ENCODE measurements around the gene TK2.
"Not testable (repeated sequence)": the region's sequence is repeated elsewhere in the genome, so short reads cannot be mapped to it uniquely, and the experiment has no call there.

The TK2 gene

GRCh38 chr16:66503612-66504011 is 46.3 kb downstream of the TK2 start:
- Histone ChIP-seq H3K9me3 (replicated peaks; ENCODE audit: insufficient read depth, low read length) (no peaks in the 10 kb centered on the region), H2AFZ (ENCODE audit: low read length) (no peak overlapping the region), H3K9ac (ENCODE audit: low read length) (no peak overlapping the region), H3F3A (ENCODE audit: insufficient read depth, low read length) (no peaks in the 10 kb centered on the region), H3K4me3 (ENCODE audit: low read length) (no peak overlapping the region), H4K20me1 (ENCODE audit: insufficient read depth, low read length) (no peaks in the 10 kb centered on the region), H3K27ac (ENCODE audit: low read length) (no peak overlapping the region), H3K27me3 (replicated peaks; ENCODE audit: insufficient read depth, low read length) (no peaks in the 10 kb centered on the region), H3K9me2 (replicated peaks; ENCODE audit: insufficient read depth, low read length) (no peaks in the 10 kb centered on the region), H3K4me1 (ENCODE audit: low read length) (no peaks in the 10 kb centered on the region), H3K4me2 (ENCODE audit: low read depth, low read length) (no peak overlapping the region), H3K36me3 (replicated peaks; ENCODE audit: insufficient read depth, low read length) (no peaks in the 10 kb centered on the region), H3K79me2 (ENCODE audit: low read length) (no peaks in the 10 kb centered on the region)
- no peak for DNase-seq
- no peak for TF ChIP-seq EZH2phosphoT487 (IDR thresholded peaks at IDR 0.05; ENCODE audit: low read length)
- no peak for TF ChIP-seq EZH2 (optimal IDR thresholded peaks at IDR 0.05; ENCODE audit: low read depth, low read length)
- no peak for TF ChIP-seq CTCF (IDR thresholded peaks at IDR 0.05; ENCODE audit: low read length)

DNA sequence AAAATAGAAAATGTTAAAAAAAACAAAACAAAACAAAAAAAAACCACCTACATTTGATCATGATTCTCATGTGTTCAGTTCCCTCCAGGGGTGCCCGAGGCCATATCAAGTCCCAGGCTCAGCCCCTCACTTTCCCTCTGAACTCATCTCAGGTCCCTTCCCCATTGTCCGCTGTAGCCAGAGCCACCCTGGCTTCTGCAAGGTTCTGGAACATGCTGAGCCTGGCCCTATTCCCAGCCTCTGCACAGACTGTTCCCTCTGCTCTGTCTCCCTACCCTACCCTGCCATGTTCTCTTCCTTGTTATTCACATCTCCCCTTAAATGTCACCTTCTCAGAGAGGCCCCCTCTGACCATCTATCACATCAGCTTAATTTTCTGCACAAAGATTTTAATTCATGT is 46.9 kb downstream of the TK2 start:
- no peaks in the 10 kb centered on the region for H3K9me2 ChIP-seq (replicated peaks; ENCODE audit: insufficient read depth, low read length)
- H3K27me3 ChIP-seq (replicated peaks; ENCODE audit: insufficient read depth, low read length), result no peaks in the 10 kb centered on the region
- no peak for TF ChIP-seq CTCF (IDR thresholded peaks at IDR 0.05; ENCODE audit: low read length)
- no peak for TF ChIP-seq EZH2 (optimal IDR thresholded peaks at IDR 0.05; ENCODE audit: low read depth, low read length)
- no peak for TF ChIP-seq EZH2phosphoT487 (IDR thresholded peaks at IDR 0.05; ENCODE audit: low read length)
- no peak for DNase-seq
- no peaks in the 10 kb centered on the region for H4K20me1 ChIP-seq (ENCODE audit: insufficient read depth, low read length)
- H2AFZ ChIP-seq (ENCODE audit: low read length), result no peak overlapping the region
- H3K36me3 ChIP-seq (replicated peaks; ENCODE audit: insufficient read depth, low read length), result no peaks in the 10 kb centered on the region
- H3F3A ChIP-seq (ENCODE audit: insufficient read depth, low read length), result no peaks in the 10 kb centered on the region
- H3K9ac ChIP-seq (ENCODE audit: low read length), result no peak overlapping the region
- no peak overlapping the region for H3K4me2 ChIP-seq (ENCODE audit: low read depth, low read length)
- H3K9me3 ChIP-seq (replicated peaks; ENCODE audit: insufficient read depth, low read length), result no peaks in the 10 kb centered on the region
- no peaks in the 10 kb centered on the region for H3K79me2 ChIP-seq (ENCODE audit: low read length)
- H3K27ac ChIP-seq (ENCODE audit: low read length), result no peak overlapping the region
- H3K4me1 ChIP-seq (ENCODE audit: low read length), result no peaks in the 10 kb centered on the region
- H3K4me3 ChIP-seq (ENCODE audit: low read length), result no peak overlapping the region

DNA sequence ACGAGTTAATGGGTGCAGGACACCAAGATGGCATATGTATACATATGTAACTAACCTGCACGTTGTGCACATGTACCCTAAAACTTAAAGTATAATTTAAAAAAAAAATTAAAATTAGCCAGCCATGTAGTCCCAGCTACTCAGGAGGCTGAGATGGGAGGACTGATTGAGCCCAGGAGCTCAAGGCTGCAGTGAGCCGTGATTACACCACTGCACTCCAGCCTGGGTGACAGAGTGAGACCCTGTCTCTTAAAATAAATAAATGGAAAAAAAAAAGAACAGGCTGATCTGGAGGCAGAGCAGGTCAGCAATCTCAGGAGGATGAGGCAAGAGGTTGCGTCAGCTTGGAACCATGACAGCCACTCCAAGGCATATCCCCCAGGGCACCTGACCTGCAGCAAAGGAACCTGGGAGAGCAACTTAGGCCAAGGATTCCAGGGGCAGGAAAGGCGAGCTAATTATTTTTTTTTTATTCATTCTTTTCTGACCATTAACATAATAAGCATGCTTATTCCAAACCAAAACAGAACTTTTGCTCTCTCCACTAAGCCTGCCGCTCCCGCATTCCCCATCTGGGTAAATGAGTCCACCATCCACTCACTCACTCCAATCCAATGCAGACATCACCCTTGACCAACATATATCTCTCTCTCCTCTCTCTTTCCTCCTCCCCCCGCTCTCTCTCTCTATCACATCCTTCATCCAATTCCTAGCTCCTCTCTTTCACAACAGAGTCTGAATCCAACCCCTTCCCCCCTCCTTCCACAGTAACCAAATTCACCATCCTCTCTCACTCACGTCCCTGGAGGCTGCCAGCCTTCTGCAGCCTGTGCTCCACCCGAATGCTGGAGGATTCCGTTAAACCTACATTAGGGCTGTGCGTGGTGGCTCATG is 47.7 kb downstream of the TK2 start:
- no peaks in the 10 kb centered on the region for H3K9me2 ChIP-seq (replicated peaks; ENCODE audit: insufficient read depth, low read length)
- H3K27me3 ChIP-seq (replicated peaks; ENCODE audit: insufficient read depth, low read length), result no peaks in the 10 kb centered on the region
- TF ChIP-seq EZH2 (optimal IDR thresholded peaks at IDR 0.05; ENCODE audit: low read depth, low read length) (no peak), CTCF (IDR thresholded peaks at IDR 0.05; ENCODE audit: low read length) (no peak), EZH2phosphoT487 (IDR thresholded peaks at IDR 0.05; ENCODE audit: low read length) (no peak)
- no peaks in the 10 kb centered on the region for H3K4me1 ChIP-seq (ENCODE audit: low read length)
- H3F3A ChIP-seq (ENCODE audit: insufficient read depth, low read length), result no peaks in the 10 kb centered on the region
- H4K20me1 ChIP-seq (ENCODE audit: insufficient read depth, low read length), result no peaks in the 10 kb centered on the region
- H3K36me3 ChIP-seq (replicated peaks; ENCODE audit: insufficient read depth, low read length), result no peaks in the 10 kb centered on the region
- no peak for DNase-seq
- no peak overlapping the region for H3K4me3 ChIP-seq (ENCODE audit: low read length)
- H3K79me2 ChIP-seq (ENCODE audit: low read length), result no peaks in the 10 kb centered on the region
- H2AFZ ChIP-seq (ENCODE audit: low read length), result no peak overlapping the region
- H3K9me3 ChIP-seq (replicated peaks; ENCODE audit: insufficient read depth, low read length), result no peaks in the 10 kb centered on the region
- no peak overlapping the region for H3K9ac ChIP-seq (ENCODE audit: low read length)
- H3K27ac ChIP-seq (ENCODE audit: low read length), result no peak overlapping the region
- H3K4me2 ChIP-seq (ENCODE audit: low read depth, low read length), result no peak overlapping the region

DNA sequence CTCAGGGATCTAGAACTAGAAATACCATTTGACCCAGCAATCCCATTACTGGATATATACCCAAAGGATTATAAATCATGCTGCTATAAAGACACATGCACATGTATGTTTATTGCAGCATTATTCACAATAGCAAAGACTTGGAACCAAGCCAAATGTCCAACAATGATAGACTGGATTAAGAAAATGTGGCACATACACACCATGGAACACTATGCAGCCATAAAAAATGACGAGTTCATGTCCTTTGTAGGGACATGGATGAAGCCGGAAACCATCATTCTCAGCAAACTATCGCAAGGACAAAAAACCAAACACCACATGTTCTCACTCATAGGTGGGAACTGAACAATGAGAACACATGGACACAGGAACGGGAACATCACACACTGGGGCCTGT is 48.4 kb downstream of the TK2 start:
- not testable (repeated sequence) for H2AFZ ChIP-seq (ENCODE audit: low read length); H3K4me1 ChIP-seq (ENCODE audit: low read length); H3K9me2 ChIP-seq (replicated peaks; ENCODE audit: insufficient read depth, low read length); H3K4me3 ChIP-seq (ENCODE audit: low read length); DNase-seq; H3K27ac ChIP-seq (ENCODE audit: low read length); H3K36me3 ChIP-seq (replicated peaks; ENCODE audit: insufficient read depth, low read length); H3F3A ChIP-seq (ENCODE audit: insufficient read depth, low read length); H3K27me3 ChIP-seq (replicated peaks; ENCODE audit: insufficient read depth, low read length); H3K79me2 ChIP-seq (ENCODE audit: low read length); H3K9me3 ChIP-seq (replicated peaks; ENCODE audit: insufficient read depth, low read length); H4K20me1 ChIP-seq (ENCODE audit: insufficient read depth, low read length); H3K9ac ChIP-seq (ENCODE audit: low read length); H3K4me2 ChIP-seq (ENCODE audit: low read depth, low read length)

- H2AFZ ChIP-seq (ENCODE audit: low read length); H3K4me3 ChIP-seq (ENCODE audit: low read length); H3F3A ChIP-seq (ENCODE audit: insufficient read depth, low read length); H3K9me2 ChIP-seq (replicated peaks; ENCODE audit: insufficient read depth, low read length); H3K27ac ChIP-seq (ENCODE audit: low read length); H3K9me3 ChIP-seq (replicated peaks; ENCODE audit: insufficient read depth, low read length); H3K27me3 ChIP-seq (replicated peaks; ENCODE audit: insufficient read depth, low read length); H3K9ac ChIP-seq (ENCODE audit: low read length); H3K4me2 ChIP-seq (ENCODE audit: low read depth, low read length); DNase-seq; H4K20me1 ChIP-seq (ENCODE audit: insufficient read depth, low read length); H3K36me3 ChIP-seq (replicated peaks; ENCODE audit: insufficient read depth, low read length); H3K79me2 ChIP-seq (ENCODE audit: low read length): not testable (repeated sequence)
- peaks cover 16% of the 10 kb centered on the region for H3K4me1 ChIP-seq (ENCODE audit: low read length)
These were observed 52.0 kb downstream of the TK2 start for GRCh38 chr16:66497921-66498320.

Data from MM.1S (cell line).